ENCODE measurements around the gene SETD4.

DNA sequence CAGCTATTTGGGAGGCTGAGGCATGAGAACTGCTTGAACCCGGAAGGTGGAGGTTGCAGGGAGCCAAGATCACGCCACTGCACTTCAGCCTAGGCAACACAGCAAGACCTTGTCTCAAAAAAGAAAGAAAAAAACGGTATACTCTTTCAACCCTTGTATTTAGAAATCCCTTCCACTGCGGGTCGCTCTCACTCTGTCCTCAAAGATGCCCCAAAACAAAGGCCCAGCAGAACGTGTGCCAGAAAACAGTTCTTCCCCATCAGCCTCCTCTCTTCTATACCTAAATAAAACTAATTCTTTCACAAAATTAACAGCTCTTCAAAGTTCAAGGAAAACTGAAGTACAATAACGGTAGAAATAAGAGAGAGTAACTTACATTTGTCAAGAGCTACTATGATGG lies 13.2 kb downstream of the SETD4 start:
- TF ChIP-seq ZNF274 (IDR thresholded peaks at IDR 0.05; ENCODE audit: low read depth, low read length) (no peak), YY1 (IDR thresholded peaks at IDR 0.05; ENCODE audit: insufficient read depth, insufficient read length) (no peak)

All from NT2/D1 (cell line).